ENCODE results near the gene RPS3. TPM values are rescaled to one million over a fixed set of nuclear protein-coding genes. Genes with fewer than 3 reads are reported as not detected.

The RPS3 gene
- 1,567 and 1,773 TPM in 2 replicates for total RNA-seq

GRCh38 chr11:75399344-75400145 lies at the start of gene RPS3:
Gene RPS3 (plus strand): TSS chr11:75399518. CDS start chr11:75399548, 30 bp downstream.

GRCh38 chr11:75351541-75351790 lies 47.9 kb upstream of the RPS3 start, which contains the start of gene ARRB1:
Gene ARRB1 (minus strand): TSS chr11:75351661. CDS start chr11:75351607, 54 bp downstream.

GRCh38 chr11:75432911-75433321 lies 33.6 kb downstream of the RPS3 start, which contains the start of gene KLHL35:
Gene KLHL35 (minus strand): TSS chr11:75433203. CDS start chr11:75430629, 2,574 bp downstream.

Other genes with a start within 250 kb of the RPS3 start
- under 0.01 TPM in 1 of 2 replicates, not detected in the other for gene SLCO2B1, start 248.4 kb upstream of the RPS3 start, total RNA-seq
- under 0.01 TPM in 1 of 2 replicates, not detected in the other for gene TPBGL, start 158.7 kb upstream of the RPS3 start, total RNA-seq
- gene ARRB1, start 47.9 kb upstream of the RPS3 start, total RNA-seq: 15.1 and 31.1 TPM in 2 replicates
- gene KLHL35, start 33.7 kb downstream of the RPS3 start, total RNA-seq: 2.5 and 3.3 TPM in 2 replicates
- gene GDPD5, start 126.4 kb downstream of the RPS3 start, total RNA-seq: 4.1 and 4.8 TPM in 2 replicates
- 1,051 and 1,589 TPM in 2 replicates for gene SERPINH1, start 162.7 kb downstream of the RPS3 start, total RNA-seq